ENCODE data around the gene SSNA1.

SSNA1 gene

GRCh38 chr9:137188490-137189296, at the start of gene SSNA1, which contains the start of gene ANAPC2:
SSNA1 (plus strand) TSS chr9:137188676; CDS start chr9:137188727, 51 bp downstream.
ANAPC2 (minus strand) TSS chr9:137188560; CDS start chr9:137188532, 28 bp downstream.
- in situ Hi-C loops (cut with HindIII; ENCODE audit: low sequenced_read_pairs), result no loop called here

GRCh38 chr9:137138722-137139467, 49.6 kb upstream of the SSNA1 start, which contains the start of gene GRIN1:
GRIN1 (plus strand) TSS chr9:137139154; CDS start chr9:137139487, 333 bp downstream.
- in situ Hi-C loops (cut with HindIII; ENCODE audit: low sequenced_read_pairs), result loop anchor here (5.0 kb wide), 1 partner anchor 33 kb away; the partner anchor contains the start of genes LRRC26 and TMEM210

GRCh38 chr9:137139468-137140150, 48.9 kb upstream of the SSNA1 start:
- in situ Hi-C loops (cut with HindIII; ENCODE audit: low sequenced_read_pairs), result loop anchor here (5.0 kb wide), 1 partner anchor 33 kb away; the partner anchor contains the start of genes LRRC26 and TMEM210

GRCh38 chr9:137140151-137141012, 48.1 kb upstream of the SSNA1 start:
- in situ Hi-C loops (cut with HindIII; ENCODE audit: low sequenced_read_pairs), result no loop called here

GRCh38 chr9:137141050-137141810, 47.2 kb upstream of the SSNA1 start:
- in situ Hi-C loops (cut with HindIII; ENCODE audit: low sequenced_read_pairs), result no loop called here

- in situ Hi-C loops (cut with HindIII; ENCODE audit: low sequenced_read_pairs), result no loop called here
Observed at GRCh38 chr9:137141976-137142936, 46.2 kb upstream of the SSNA1 start.

- in situ Hi-C loops (cut with HindIII; ENCODE audit: low sequenced_read_pairs), result no loop called here
Observed at GRCh38 chr9:137143459-137143858, 45.0 kb upstream of the SSNA1 start.

GRCh38 chr9:137145731-137146526, 42.5 kb upstream of the SSNA1 start:
- in situ Hi-C loops (cut with HindIII; ENCODE audit: low sequenced_read_pairs), result no loop called here

GRCh38 chr9:137146527-137146918, 42.0 kb upstream of the SSNA1 start:
- in situ Hi-C loops (cut with HindIII; ENCODE audit: low sequenced_read_pairs), result no loop called here

- in situ Hi-C loops (cut with HindIII; ENCODE audit: low sequenced_read_pairs), result no loop called here
Observed at GRCh38 chr9:137147091-137147792, 41.2 kb upstream of the SSNA1 start.

- in situ Hi-C loops (cut with HindIII; ENCODE audit: low sequenced_read_pairs), result no loop called here
Observed at GRCh38 chr9:137147793-137148160, 40.7 kb upstream of the SSNA1 start.

- in situ Hi-C loops (cut with HindIII; ENCODE audit: low sequenced_read_pairs), result no loop called here
Observed at GRCh38 chr9:137148242-137148641, 40.2 kb upstream of the SSNA1 start.

- in situ Hi-C loops (cut with HindIII; ENCODE audit: low sequenced_read_pairs), result no loop called here
Observed at GRCh38 chr9:137148661-137149060, 39.8 kb upstream of the SSNA1 start.

- in situ Hi-C loops (cut with HindIII; ENCODE audit: low sequenced_read_pairs), result no loop called here
Observed at GRCh38 chr9:137149363-137149762, 39.1 kb upstream of the SSNA1 start.

- in situ Hi-C loops (cut with HindIII; ENCODE audit: low sequenced_read_pairs), result loop anchor here (25.0 kb wide), 2 partner anchors 213 to 338 kb away; partner anchors contain the start of genes C8G, FBXW5 and RABL6
Observed at GRCh38 chr9:137149942-137150616, 38.4 kb upstream of the SSNA1 start.
